SK-N-SH (cell line): Measurements from ENCODE around the gene AQP9.

Source experiments
- SIN3A ChIP-seq: IDR thresholded peaks from 2 replicates; pipeline ENCODE4 v1.6.1; 2012; ENCODE audit warnings: low read depth, mild to moderate bottlenecking, low read length, moderate library complexity, borderline replicate concordance
- SMC3 ChIP-seq: IDR thresholded peaks from 2 replicates; pipeline ENCODE4 v1.6.1; 2012; ENCODE audit warnings: low read depth, low read length, improper control_type of control experiment
- TF ChIP-seq, protein P1 (sequence below): fragments of 200-600 bp; sonication (generic); IDR thresholded peaks from 2 replicates; pipeline ENCODE4 v1.6.1; 2017; ENCODE audit warnings: antibody characterized with exemption, mild to moderate bottlenecking, moderate library complexity

DNA sequence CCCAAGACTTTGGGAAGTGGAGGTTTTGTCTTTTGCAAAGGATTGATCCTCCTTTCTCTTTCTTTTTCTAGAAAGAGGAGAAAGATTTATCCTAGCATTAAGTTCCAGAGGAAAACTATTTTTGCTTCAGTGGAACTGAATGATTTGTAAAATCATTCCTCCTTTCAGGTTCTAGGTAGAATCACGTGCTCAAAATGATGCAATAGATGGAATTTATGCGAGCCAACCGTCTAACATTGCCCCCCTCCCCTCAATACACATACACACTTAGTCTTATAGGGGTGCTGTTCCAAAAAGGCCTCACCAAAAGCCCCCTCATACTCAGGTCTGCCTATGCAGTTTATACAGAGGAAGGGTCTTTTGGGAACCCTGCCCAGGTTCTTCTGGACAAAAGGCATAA is 85.3 kb downstream of the AQP9 start:
- TF ChIP-seq, protein P1, sequence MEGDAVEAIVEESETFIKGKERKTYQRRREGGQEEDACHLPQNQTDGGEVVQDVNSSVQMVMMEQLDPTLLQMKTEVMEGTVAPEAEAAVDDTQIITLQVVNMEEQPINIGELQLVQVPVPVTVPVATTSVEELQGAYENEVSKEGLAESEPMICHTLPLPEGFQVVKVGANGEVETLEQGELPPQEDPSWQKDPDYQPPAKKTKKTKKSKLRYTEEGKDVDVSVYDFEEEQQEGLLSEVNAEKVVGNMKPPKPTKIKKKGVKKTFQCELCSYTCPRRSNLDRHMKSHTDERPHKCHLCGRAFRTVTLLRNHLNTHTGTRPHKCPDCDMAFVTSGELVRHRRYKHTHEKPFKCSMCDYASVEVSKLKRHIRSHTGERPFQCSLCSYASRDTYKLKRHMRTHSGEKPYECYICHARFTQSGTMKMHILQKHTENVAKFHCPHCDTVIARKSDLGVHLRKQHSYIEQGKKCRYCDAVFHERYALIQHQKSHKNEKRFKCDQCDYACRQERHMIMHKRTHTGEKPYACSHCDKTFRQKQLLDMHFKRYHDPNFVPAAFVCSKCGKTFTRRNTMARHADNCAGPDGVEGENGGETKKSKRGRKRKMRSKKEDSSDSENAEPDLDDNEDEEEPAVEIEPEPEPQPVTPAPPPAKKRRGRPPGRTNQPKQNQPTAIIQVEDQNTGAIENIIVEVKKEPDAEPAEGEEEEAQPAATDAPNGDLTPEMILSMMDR: no peak
- TF ChIP-seq SMC3: no peak
- no peak for TF ChIP-seq SIN3A
